HFFc6 (cell line): ENCODE measurements around the gene CTNNA3. TPM values are rescaled to one million over a fixed set of nuclear protein-coding genes. Genes with fewer than 3 reads are reported as not detected.

Experiments used
- DNase-seq: peaks from one replicate; pipeline ENCODE4 v3.0.0-alpha.2; 2018
- H3K27ac Mint-ChIP-seq: 2 replicates; pipeline ENCODE4 v1.8.0; 2020; ENCODE audit warnings: mild to moderate bottlenecking, mixed read lengths
- H3K27me3 Mint-ChIP-seq: 2 replicates; pipeline ENCODE4 v1.8.0; 2021; ENCODE audit warnings: mild to moderate bottlenecking, moderate library complexity, mixed read lengths; ENCODE audit not compliant: insufficient read depth
- H3K36me3 Mint-ChIP-seq: 2 replicates; pipeline ENCODE4 v1.8.0; 2021; ENCODE audit warnings: low read depth, mixed read lengths
- H3K4me1 Mint-ChIP-seq: 2 replicates; pipeline ENCODE4 v1.8.0; 2020; ENCODE audit warnings: low read depth, mixed read lengths
- H3K4me3 Mint-ChIP-seq: 2 replicates; pipeline ENCODE4 v1.8.0; 2020; ENCODE audit warnings: mild to moderate bottlenecking, moderate library complexity, mixed read lengths
- H3K9me3 Mint-ChIP-seq: 2 replicates; pipeline ENCODE4 v1.8.0; 2020; ENCODE audit warnings: mild to moderate bottlenecking, mixed read lengths
- total RNA-seq, 6 experiments: library from RNA; stranded (reverse); fragmentation: NEBNext Ultra II Directional; extraction: Animal tissue kit (Norgen Biotek cat#: 25700); gene quantifications; 2 replicates in 1 of 6; 3 replicates in 5 of 6; pipeline ENCODE4 v1.2.3, GENCODE V29; 2021
- TF ChIP-seq, protein P1 (sequence below): fragments of 200-600 bp; sonication (generic); IDR thresholded peaks from 2 replicates; pipeline ENCODE4 v1.5.0; 2021; ENCODE audit warnings: antibody characterized with exemption, mild to moderate bottlenecking

Gene CTNNA3
- total RNA-seq, 6 experiments from 2014 or later, result not detected

DNA sequence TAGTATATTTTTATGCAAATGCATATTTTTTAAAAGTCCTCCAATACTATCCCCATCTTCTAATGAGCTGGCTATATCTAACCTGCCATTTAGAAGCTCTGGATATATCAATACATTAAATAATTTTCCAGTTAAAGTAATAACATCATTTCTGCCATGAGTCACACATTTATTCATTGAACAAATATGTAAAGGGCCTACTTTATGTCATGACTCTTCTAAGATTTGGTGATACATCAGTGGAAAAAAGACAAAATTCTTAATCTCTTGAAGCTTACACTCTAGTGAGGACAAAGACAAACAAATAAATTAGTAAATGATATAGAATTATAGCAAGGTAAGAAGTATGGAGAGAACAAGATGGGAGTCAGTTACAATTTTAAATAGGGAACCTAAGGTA, 1487.0 kb downstream of the CTNNA3 start:
- Mint-ChIP-seq H3K36me3 (no peaks in the 10 kb centered on the region), H3K4me3 (no peak overlapping the region), H3K9me3 (peaks cover 8% of the 10 kb centered on the region; the same call in 1 of the 2 replicates), H3K27me3 (no peaks in the 10 kb centered on the region), H3K27ac (no peak overlapping the region), H3K4me1 (no peaks in the 10 kb centered on the region)
- TF ChIP-seq, protein P1, sequence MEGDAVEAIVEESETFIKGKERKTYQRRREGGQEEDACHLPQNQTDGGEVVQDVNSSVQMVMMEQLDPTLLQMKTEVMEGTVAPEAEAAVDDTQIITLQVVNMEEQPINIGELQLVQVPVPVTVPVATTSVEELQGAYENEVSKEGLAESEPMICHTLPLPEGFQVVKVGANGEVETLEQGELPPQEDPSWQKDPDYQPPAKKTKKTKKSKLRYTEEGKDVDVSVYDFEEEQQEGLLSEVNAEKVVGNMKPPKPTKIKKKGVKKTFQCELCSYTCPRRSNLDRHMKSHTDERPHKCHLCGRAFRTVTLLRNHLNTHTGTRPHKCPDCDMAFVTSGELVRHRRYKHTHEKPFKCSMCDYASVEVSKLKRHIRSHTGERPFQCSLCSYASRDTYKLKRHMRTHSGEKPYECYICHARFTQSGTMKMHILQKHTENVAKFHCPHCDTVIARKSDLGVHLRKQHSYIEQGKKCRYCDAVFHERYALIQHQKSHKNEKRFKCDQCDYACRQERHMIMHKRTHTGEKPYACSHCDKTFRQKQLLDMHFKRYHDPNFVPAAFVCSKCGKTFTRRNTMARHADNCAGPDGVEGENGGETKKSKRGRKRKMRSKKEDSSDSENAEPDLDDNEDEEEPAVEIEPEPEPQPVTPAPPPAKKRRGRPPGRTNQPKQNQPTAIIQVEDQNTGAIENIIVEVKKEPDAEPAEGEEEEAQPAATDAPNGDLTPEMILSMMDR, result no peak
- DNase-seq, result no peak

DNA sequence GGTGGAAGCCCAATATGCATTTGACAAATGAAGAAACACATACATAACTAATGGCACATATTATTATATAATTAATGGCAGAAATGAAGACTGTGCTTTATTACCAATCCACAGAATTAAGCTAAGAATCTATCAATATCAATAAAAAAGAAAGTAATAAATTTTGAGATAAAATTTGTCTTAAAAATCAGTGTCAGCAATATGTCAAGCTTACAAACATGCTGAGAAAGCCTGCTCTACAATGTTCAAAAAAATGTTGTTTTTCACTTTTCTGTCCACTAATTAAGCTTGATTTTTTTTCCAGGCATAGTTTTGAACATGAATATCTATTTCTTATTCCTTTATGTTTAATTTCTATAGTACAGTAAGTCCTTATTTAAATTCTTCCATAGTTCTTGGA, 1491.2 kb downstream of the CTNNA3 start:
- Mint-ChIP-seq H3K27me3 (no peaks in the 10 kb centered on the region), H3K27ac (no peak overlapping the region), H3K9me3 (peaks cover 15% of the 10 kb centered on the region), H3K4me3 (no peak overlapping the region), H3K36me3 (no peaks in the 10 kb centered on the region), H3K4me1 (no peaks in the 10 kb centered on the region)
- DNase-seq, result no peak
- TF ChIP-seq, protein P1, result no peak

DNA sequence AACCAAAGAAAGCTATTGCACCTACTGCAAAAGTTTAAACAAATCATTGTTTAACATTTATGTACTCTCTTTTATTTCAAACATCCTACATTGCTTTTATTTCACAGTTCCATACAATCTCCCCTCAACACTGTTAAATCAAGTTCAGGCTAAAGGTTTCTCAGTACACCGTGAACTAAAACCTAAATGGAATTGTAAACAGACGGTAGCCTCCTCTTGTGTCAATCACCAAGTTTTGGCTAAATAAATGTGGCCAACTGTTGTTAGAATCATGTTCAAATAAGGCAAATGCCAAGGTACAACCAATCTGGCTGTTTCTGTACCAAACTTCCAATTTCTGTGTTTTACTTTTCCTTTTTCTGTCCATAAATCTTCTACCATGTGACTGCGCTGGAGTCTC, 1493.9 kb downstream of the CTNNA3 start:
- Mint-ChIP-seq H3K27me3 (no peaks in the 10 kb centered on the region; the same call in 1 of the 2 replicates), H3K4me1 (no peaks in the 10 kb centered on the region), H3K36me3 (no peaks in the 10 kb centered on the region), H3K27ac (no peak overlapping the region), H3K9me3 (peaks cover 15% of the 10 kb centered on the region), H3K4me3 (no peak overlapping the region)
- TF ChIP-seq, protein P1, result no peak
- no peak for DNase-seq

DNA sequence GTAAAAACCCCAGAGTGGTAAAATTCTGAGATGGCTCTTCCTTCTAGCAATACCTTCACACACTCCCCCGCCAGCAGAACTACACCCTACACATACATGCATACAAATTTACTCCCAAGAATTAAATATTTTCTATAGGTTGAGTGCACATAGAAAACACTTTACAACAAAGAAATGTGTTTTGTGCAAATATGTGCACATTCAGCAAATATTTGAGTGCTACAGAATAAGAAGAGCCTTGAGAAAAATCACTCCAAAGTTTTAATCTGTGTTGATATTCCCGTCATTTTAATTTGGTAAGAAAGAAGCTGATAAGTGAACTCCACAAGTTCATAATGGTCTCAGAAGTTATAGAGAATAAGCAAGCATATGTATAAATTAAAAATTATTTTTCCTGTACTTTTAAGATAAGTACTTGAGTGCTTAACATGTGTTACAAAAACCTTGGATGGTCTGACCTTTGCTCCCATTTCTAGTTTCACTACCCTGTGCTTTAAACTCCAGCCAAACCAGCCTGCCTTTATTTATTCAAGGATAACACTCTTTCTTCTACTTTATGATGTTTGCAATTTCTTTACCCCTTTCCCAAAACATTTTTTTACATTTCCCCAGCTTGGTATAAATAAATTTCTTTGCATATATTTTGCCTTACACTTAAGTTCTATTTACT, 1503.7 kb downstream of the CTNNA3 start:
- Mint-ChIP-seq H3K9me3 (no peaks in the 10 kb centered on the region; the same call in 1 of the 2 replicates), H3K27ac (no peak overlapping the region), H3K4me1 (no peaks in the 10 kb centered on the region), H3K27me3 (no peaks in the 10 kb centered on the region; the same call in 1 of the 2 replicates), H3K36me3 (no peaks in the 10 kb centered on the region), H3K4me3 (no peak overlapping the region)
- TF ChIP-seq, protein P1, result no peak
- no peak for DNase-seq

DNA sequence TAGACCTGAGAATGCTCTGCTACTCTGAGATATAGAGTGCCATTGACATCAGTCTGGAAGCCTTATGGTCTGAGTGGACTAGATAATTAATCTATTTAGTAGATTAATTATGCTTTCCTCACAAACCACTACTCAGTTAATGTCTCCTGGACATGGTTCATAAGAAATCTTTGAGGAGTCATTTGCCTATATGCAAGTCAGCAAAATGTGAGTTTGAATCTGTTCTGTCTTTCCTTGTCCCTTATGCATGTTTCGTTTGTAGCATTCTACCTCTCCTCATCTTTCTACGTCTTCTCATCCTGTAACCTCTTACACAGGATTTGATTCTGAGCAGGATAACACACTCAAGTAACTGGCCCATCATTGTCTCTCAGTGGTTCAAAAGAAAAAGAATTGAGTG, 1505.6 kb downstream of the CTNNA3 start:
- no peak overlapping the region for H3K27ac Mint-ChIP-seq
- no peaks in the 10 kb centered on the region for H3K36me3 Mint-ChIP-seq
- no peak for DNase-seq
- H3K4me1 Mint-ChIP-seq, result no peaks in the 10 kb centered on the region
- TF ChIP-seq, protein P1, result no peak
- H3K27me3 Mint-ChIP-seq, result no peaks in the 10 kb centered on the region
- H3K9me3 Mint-ChIP-seq, result no peaks in the 10 kb centered on the region
- no peak overlapping the region for H3K4me3 Mint-ChIP-seq
